PC-3 (cell line): ENCODE results near the gene ZNF837. TPM values are rescaled to one million over a fixed set of nuclear protein-coding genes. Genes with fewer than 3 reads are reported as not detected.

Source experiments
- ATAC-seq: fragments of 200-7000 bp; cut with Tn5 transposase; 2 replicates; pipeline ENCODE4 v1.9.1; 2020; ENCODE audit warnings: mild to moderate bottlenecking, moderate library complexity
- BruUV-seq: library from RNA; stranded (reverse); fragments of 400-500 nt; replicated peaks from 2 replicates; lab custom pipeline; 2021; lab: Mats Ljungman, UMichigan
- CTCF ChIA-PET: fragments of 300-600 bp; sonication (Branson Sonifier 250); formaldehyde crosslinking; loops from one replicate; lab custom pipeline; 2022; ENCODE audit warnings: antibody characterized with exemption; lab: Charles Lee
- POLR2A ChIA-PET: fragments of 300-600 bp; sonication (Branson Sonifier 250); formaldehyde crosslinking; loops from one replicate; lab custom pipeline; 2022; ENCODE audit warnings: antibody characterized with exemption; ENCODE audit not compliant: unreplicated experiment; lab: Charles Lee
- DNase-seq: peaks from one replicate; pipeline ENCODE4 v3.0.0-alpha.2; 2015
- H2AFZ ChIP-seq: fragments of 300-600 bp; sonication (generic); 2 replicates; pipeline ENCODE4 v1.6.0; 2016; ENCODE audit warnings: antibody characterized with exemption, low read length
- H3F3A ChIP-seq: fragments of 300-600 bp; sonication (generic); one replicate; pipeline ENCODE4 v1.6.0; 2017; ENCODE audit warnings: antibody characterized with exemption, low read length, control low read depth, mild to moderate bottlenecking; ENCODE audit not compliant: unreplicated experiment
- H3K27ac ChIP-seq: fragments of 300-600 bp; sonication (generic); 2 replicates; pipeline ENCODE4 v1.5.1; 2016; ENCODE audit warnings: mild to moderate bottlenecking, low read length
- H3K27me3 ChIP-seq: fragments of 300-600 bp; sonication (generic); 2 replicates; pipeline ENCODE4 v1.6.1; 2016; ENCODE audit warnings: low read length, mixed read lengths
- H3K36me3 ChIP-seq: fragments of 300-600 bp; sonication (generic); 2 replicates; pipeline ENCODE4 v1.6.1; 2016; ENCODE audit warnings: low read depth, mixed run types, low read length, mixed read lengths
- H3K4me1 ChIP-seq: fragments of 300-600 bp; sonication (generic); 2 replicates; pipeline ENCODE4 v1.5.1; 2016; ENCODE audit warnings: low read length; ENCODE audit not compliant: insufficient read depth
- H3K4me2 ChIP-seq: fragments of 300-600 bp; sonication (generic); 2 replicates; pipeline ENCODE4 v1.6.0; 2016; ENCODE audit warnings: low read length
- H3K4me3 ChIP-seq: fragments of 300-600 bp; sonication (generic); 2 replicates; pipeline ENCODE4 v1.5.1; 2016; ENCODE audit warnings: mild to moderate bottlenecking, low read length, mixed read lengths
- H3K79me2 ChIP-seq: fragments of 300-600 bp; sonication (generic); 2 replicates; pipeline ENCODE4 v1.6.1; 2017; ENCODE audit warnings: low read length, mixed read lengths
- H3K9ac ChIP-seq: fragments of 300-600 bp; sonication (generic); 2 replicates; pipeline ENCODE4 v1.6.0; 2016; ENCODE audit warnings: mild to moderate bottlenecking, low read length
- H3K9me2 ChIP-seq: fragments of 300-600 bp; sonication (generic); replicated peaks from 2 replicates; pipeline ENCODE4 v1.6.1; 2016; ENCODE audit warnings: mixed run types, low read length, mixed read lengths
- H3K9me3 ChIP-seq: fragments of 300-600 bp; sonication (generic); 2 replicates; pipeline ENCODE4 v1.6.1; 2016; ENCODE audit warnings: low read length, mixed read lengths
- H4K20me1 ChIP-seq: fragments of 300-600 bp; sonication (generic); 2 replicates; pipeline ENCODE4 v1.6.1; 2016; ENCODE audit warnings: low read length, mixed read lengths
- CTCF ChIP-seq: fragments of 300-600 bp; sonication (generic); conservative IDR thresholded peaks from 2 replicates; pipeline ENCODE4 v1.5.1; 2017; ENCODE audit warnings: antibody characterized with exemption, low read depth, mild to moderate bottlenecking, low read length
- EZH2 ChIP-seq: fragments of 300-600 bp; sonication (generic); IDR thresholded peaks from one replicate; pipeline ENCODE4 v1.6.1; 2017; ENCODE audit warnings: antibody characterized with exemption, mild to moderate bottlenecking, low read length; ENCODE audit not compliant: unreplicated experiment
- EZH2phosphoT487 ChIP-seq: fragments of 300-600 bp; sonication (generic); IDR thresholded peaks from 2 replicates; pipeline ENCODE4 v1.6.1; 2018; ENCODE audit warnings: mild to moderate bottlenecking, antibody characterized with exemption, low read length, borderline replicate concordance
- intact Hi-C: fragments of 100-400 bp; cut with micrococcal nuclease; formaldehyde crosslinking; loops from 2 replicates; pipeline ENCODE4 v1.9.0; 2023
- total RNA-seq: library from RNA; depleted of rRNA; stranded (reverse); fragments of >200 nt; gene quantifications from 2 replicates; pipeline ENCODE4 v1.2.3, GENCODE V29; 2014

Gene ZNF837
- total RNA-seq, 1 experiment from 2014 or later, result 9.5 TPM

GRCh38 chr19:58332697-58333096 is 48.1 kb downstream of the ZNF837 start:
- Histone ChIP-seq H3K4me3 (no peak overlapping the region), H3K36me3 (peaks cover 16% of the 10 kb centered on the region), H3K9me2 (no peaks in the 10 kb centered on the region), H3K9me3 (no peaks in the 10 kb centered on the region), H3K27me3 (no peaks in the 10 kb centered on the region), H4K20me1 (no peaks in the 10 kb centered on the region), H3K4me2 (no peak overlapping the region), H3K4me1 (peaks cover 19% of the 10 kb centered on the region), H2AFZ (no peak overlapping the region), H3K9ac (no peak overlapping the region), H3F3A (no peaks in the 10 kb centered on the region), H3K79me2 (peaks cover 21% of the 10 kb centered on the region), H3K27ac (no peak overlapping the region)
- ATAC-seq, result no peak
- ChIA-PET CTCF (no interaction called here), POLR2A (no interaction called here)
- BruUV-seq, result no TSS peak
- intact Hi-C loops, result no loop called here
- DNase-seq, result no peak
- TF ChIP-seq CTCF, result no peak
- no peak for TF ChIP-seq EZH2phosphoT487
- no peak for TF ChIP-seq EZH2

- DNase-seq (peak; percentile 88), ATAC-seq (peak; percentile 13)
- POLR2A ChIA-PET, result interaction anchor here (0.5 to 1.1 kb wide), 4 partner anchors 9 to 164 kb away, joined by 3 to 7 read pairs (median 6); partner anchors contain the start of gene ZNF497
- peak overlapping the region; percentile 21 for H3K4me2 ChIP-seq
- CTCF ChIA-PET, result no interaction called here
- no peaks in the 10 kb centered on the region for H3K9me2 ChIP-seq
- peaks cover 21% of the 10 kb centered on the region for H3K4me1 ChIP-seq
- H3F3A ChIP-seq, result no peaks in the 10 kb centered on the region
- H3K79me2 ChIP-seq, result peaks cover 37% of the 10 kb centered on the region
- BruUV-seq, result no TSS peak
- no peak for TF ChIP-seq CTCF
- no peak for TF ChIP-seq EZH2phosphoT487
- no peak for TF ChIP-seq EZH2
- H3K27ac ChIP-seq, result peak overlapping the region; percentile 19
- no peak overlapping the region for H2AFZ ChIP-seq
- H3K9ac ChIP-seq, result no peak overlapping the region
- H3K36me3 ChIP-seq, result no peaks in the 10 kb centered on the region
- no peaks in the 10 kb centered on the region for H3K9me3 ChIP-seq
- H4K20me1 ChIP-seq, result peaks cover under 1% of the 10 kb centered on the region; the same call in 1 of the 2 replicates
- no peak overlapping the region for H3K4me3 ChIP-seq
- intact Hi-C loops, result no loop called here
- H3K27me3 ChIP-seq, result no peaks in the 10 kb centered on the region
Observed at GRCh38 chr19:58330458-58330857, 50.4 kb downstream of the ZNF837 start.

GRCh38 chr19:58328999-58329398 is 51.8 kb downstream of the ZNF837 start:
- ChIA-PET POLR2A (no interaction called here), CTCF (no interaction called here)
- peaks cover 51% of the 10 kb centered on the region for H3K79me2 ChIP-seq
- no peak for ATAC-seq
- intact Hi-C loops, result loop anchor here (5.0 kb wide), 1 partner anchor 73 kb away; no protein-coding TSS in a partner anchor
- peak; percentile 23 for DNase-seq
- no peak overlapping the region for H2AFZ ChIP-seq
- H3K4me2 ChIP-seq, result peak overlapping the region; percentile 94
- peaks cover 5% of the 10 kb centered on the region; the same call in 1 of the 2 replicates for H4K20me1 ChIP-seq
- H3K4me1 ChIP-seq, result peaks cover 26% of the 10 kb centered on the region
- H3K9ac ChIP-seq, result no peak overlapping the region
- H3K27me3 ChIP-seq, result no peaks in the 10 kb centered on the region
- no TSS peak for BruUV-seq
- H3K9me3 ChIP-seq, result no peaks in the 10 kb centered on the region
- TF ChIP-seq EZH2phosphoT487 (no peak), EZH2 (no peak), CTCF (peak; percentile 60)
- no peaks in the 10 kb centered on the region for H3F3A ChIP-seq
- no peak overlapping the region for H3K4me3 ChIP-seq
- H3K9me2 ChIP-seq, result no peaks in the 10 kb centered on the region
- H3K27ac ChIP-seq, result no peak overlapping the region
- no peaks in the 10 kb centered on the region for H3K36me3 ChIP-seq
